Activated B cell treated with CpG ODN at 0.5 μM for 24 hours (primary cell): ENCODE results near the gene MAPK12. TPM values are rescaled to one million over a fixed set of nuclear protein-coding genes. Genes with fewer than 3 reads are reported as not detected.

Source experiments
- ATAC-seq: fragments of 200-7000 bp; cut with Tn5 transposase; one replicate; pipeline ENCODE4 v1.10.0; 2021; ENCODE audit warnings: low read depth, mild to moderate bottlenecking, moderate library complexity
- CTCF ChIA-PET: fragments of 350-600 bp; sonication (Branson Sonifier 250); formaldehyde crosslinking; loops from one replicate; lab custom pipeline; 2021; ENCODE audit warnings: antibody characterized with exemption; lab: Charles Lee
- POLR2A ChIA-PET: fragments of 350-600 bp; sonication (Branson Sonifier 250); formaldehyde crosslinking; loops from one replicate; lab custom pipeline; 2021; ENCODE audit warnings: antibody characterized with exemption; lab: Charles Lee
- DNase-seq: peaks from one replicate; pipeline ENCODE4 v3.0.0; 2022
- H3K27ac Mint-ChIP-seq: one replicate; pipeline ENCODE4 v1.8.0; 2020; ENCODE audit warnings: mixed read lengths
- H3K27me3 Mint-ChIP-seq: one replicate; pipeline ENCODE4 v1.8.0; 2021; ENCODE audit warnings: mixed read lengths
- H3K36me3 Mint-ChIP-seq: one replicate; pipeline ENCODE4 v1.8.0; 2021; ENCODE audit warnings: low read depth, mixed read lengths
- H3K4me1 Mint-ChIP-seq: one replicate; pipeline ENCODE4 v1.8.0; 2021; ENCODE audit warnings: mixed read lengths
- H3K4me3 Mint-ChIP-seq: one replicate; pipeline ENCODE4 v1.8.0; 2020; ENCODE audit warnings: mild to moderate bottlenecking, mixed read lengths
- H3K9me3 Mint-ChIP-seq: one replicate; pipeline ENCODE4 v1.8.0; 2020; ENCODE audit warnings: mixed read lengths
- intact Hi-C: fragments of 100-400 bp; cut with micrococcal nuclease; formaldehyde crosslinking; loops from one replicate; pipeline ENCODE4 v1.15.1; 2024
- total RNA-seq: library from RNA; stranded (reverse); gene quantifications from 2 replicates; pipeline ENCODE4 v1.2.3, GENCODE V29; 2022
- TF ChIP-seq, protein P1 (sequence below): fragments of 200-600 bp; IDR thresholded peaks from one replicate; pipeline ENCODE4 v1.8.0; 2022; ENCODE audit warnings: antibody characterized with exemption, mild to moderate bottlenecking

Gene MAPK12
- total RNA-seq, 1 donor from 2014 or later = 4.4 TPM

DNA sequence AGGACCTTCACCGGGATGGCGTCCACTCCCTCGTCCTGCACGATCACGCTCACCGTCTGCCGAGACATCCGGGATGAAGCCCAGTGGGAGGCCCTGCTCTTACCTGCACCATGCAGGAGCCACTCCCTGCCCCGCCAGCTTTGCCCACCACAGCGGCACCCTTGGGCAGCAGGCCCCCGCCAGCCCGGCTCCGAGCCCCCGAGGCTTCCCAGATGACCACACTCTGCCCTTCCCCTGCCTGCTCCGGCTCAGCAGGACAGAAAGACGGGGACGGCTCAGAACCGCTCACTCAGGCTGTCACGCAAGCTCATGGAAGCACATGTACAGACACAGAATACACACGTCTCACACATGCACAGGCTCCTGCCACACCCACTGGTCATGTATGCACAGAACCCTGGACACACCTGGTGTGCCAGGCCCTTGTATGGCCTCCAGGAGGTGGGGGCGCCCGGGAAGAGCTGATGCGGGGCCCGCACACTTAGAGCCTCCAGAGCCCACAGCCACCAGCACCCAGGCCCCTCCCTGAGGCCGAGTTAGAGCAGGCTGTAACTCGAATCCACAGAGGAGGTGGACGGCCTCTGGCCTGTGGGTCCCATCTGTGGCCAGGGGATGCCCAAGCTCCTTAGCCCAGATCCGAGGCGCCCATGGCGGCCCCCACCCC is 17.6 kb upstream of the MAPK12 start:
- CTCF ChIA-PET = no interaction called here
- peaks cover 2% of the 10 kb centered on the region for H3K4me1 Mint-ChIP-seq
- intact Hi-C loops = no loop called here

DNA sequence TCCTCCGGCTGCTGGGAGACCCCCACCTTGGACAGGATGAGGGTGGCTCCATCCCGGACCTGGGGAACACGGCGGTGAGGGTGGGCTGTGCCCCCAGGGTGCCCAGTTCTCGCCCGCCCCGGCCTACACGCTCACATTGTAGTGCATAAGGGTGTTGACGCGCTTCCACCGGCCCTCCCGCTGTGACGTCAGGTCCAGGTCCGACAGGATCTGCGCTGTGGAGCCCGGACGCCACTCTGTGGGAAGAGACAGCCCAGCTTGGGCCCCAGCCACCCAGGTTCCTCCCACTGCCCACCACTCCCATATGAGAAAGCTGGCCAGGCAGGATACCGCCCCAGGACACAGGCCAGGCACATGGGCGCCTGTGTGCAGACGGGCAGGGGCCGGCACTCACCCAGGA is 17.0 kb upstream of the MAPK12 start:
- H3K36me3 Mint-ChIP-seq = peaks cover 4% of the 10 kb centered on the region
- no peak overlapping the region for H3K27ac Mint-ChIP-seq
- no peak for ATAC-seq
- DNase-seq = no peak
- intact Hi-C loops = no loop called here
- peaks cover 6% of the 10 kb centered on the region for H3K4me1 Mint-ChIP-seq
- TF ChIP-seq, protein P1, sequence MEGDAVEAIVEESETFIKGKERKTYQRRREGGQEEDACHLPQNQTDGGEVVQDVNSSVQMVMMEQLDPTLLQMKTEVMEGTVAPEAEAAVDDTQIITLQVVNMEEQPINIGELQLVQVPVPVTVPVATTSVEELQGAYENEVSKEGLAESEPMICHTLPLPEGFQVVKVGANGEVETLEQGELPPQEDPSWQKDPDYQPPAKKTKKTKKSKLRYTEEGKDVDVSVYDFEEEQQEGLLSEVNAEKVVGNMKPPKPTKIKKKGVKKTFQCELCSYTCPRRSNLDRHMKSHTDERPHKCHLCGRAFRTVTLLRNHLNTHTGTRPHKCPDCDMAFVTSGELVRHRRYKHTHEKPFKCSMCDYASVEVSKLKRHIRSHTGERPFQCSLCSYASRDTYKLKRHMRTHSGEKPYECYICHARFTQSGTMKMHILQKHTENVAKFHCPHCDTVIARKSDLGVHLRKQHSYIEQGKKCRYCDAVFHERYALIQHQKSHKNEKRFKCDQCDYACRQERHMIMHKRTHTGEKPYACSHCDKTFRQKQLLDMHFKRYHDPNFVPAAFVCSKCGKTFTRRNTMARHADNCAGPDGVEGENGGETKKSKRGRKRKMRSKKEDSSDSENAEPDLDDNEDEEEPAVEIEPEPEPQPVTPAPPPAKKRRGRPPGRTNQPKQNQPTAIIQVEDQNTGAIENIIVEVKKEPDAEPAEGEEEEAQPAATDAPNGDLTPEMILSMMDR = no peak
- H3K27me3 Mint-ChIP-seq = no peaks in the 10 kb centered on the region
- POLR2A ChIA-PET = interaction anchor here (1.1 kb wide), 1 partner anchor 16 kb away, joined by 4 read pairs; no protein-coding TSS in a partner anchor
- CTCF ChIA-PET = no interaction called here
- no peaks in the 10 kb centered on the region for H3K9me3 Mint-ChIP-seq
- H3K4me3 Mint-ChIP-seq = no peak overlapping the region

More for the DNA sequence above, 17.6 kb upstream of the MAPK12 start:
- no peaks in the 10 kb centered on the region for H3K27me3 Mint-ChIP-seq
- no peaks in the 10 kb centered on the region for H3K9me3 Mint-ChIP-seq
- no peak for ATAC-seq
- no peak for DNase-seq
- TF ChIP-seq, protein P1 = no peak
- H3K27ac Mint-ChIP-seq = no peak overlapping the region
- POLR2A ChIA-PET = interaction anchor here (1.1 kb wide), 1 partner anchor 15 kb away, joined by 4 read pairs; no protein-coding TSS in a partner anchor
- peaks cover 4% of the 10 kb centered on the region for H3K36me3 Mint-ChIP-seq
- no peak overlapping the region for H3K4me3 Mint-ChIP-seq

DNA sequence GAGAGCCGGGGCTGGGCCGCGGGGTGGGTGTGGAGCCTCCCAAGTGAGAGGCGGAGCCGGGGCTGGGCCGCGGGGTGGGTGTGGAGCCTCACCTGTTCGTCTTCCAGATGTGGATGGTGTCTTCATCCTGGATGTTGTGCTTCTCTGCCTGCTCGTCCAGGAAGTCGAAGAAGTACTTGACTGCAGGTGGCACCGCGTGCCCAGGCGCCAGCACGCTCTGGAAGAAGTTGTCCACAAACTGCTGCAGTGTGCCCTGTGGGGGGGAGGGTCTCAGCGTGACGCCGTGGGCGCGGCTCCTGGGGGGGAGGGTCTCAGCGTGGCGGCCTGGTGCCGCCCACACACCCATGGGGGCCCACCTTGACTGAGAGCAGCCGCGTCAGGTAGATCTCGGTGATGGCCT is 16.3 kb upstream of the MAPK12 start:
- intact Hi-C loops = no loop called here

DNA sequence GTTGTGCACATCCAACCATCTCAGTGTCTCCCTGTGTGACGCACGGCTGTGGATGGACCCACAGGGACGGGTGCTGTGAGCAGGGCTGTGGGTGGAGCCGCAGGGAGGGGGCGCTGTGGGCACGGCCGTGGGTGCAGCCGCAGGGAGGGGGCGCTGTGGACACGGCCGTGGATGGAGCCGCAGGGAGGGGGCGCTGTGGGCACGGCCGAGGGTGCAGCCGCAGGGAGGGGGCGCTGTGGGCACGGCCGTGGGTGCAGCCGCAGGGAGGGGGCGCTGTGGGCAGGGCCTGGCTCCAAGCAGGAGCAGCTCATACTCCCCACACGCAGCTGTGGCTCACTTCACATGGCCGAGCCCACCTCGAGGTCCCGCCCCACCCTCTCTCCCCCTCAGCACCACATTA is 14.7 kb upstream of the MAPK12 start:
- H3K9me3 Mint-ChIP-seq = no peaks in the 10 kb centered on the region
- no peak overlapping the region for H3K4me3 Mint-ChIP-seq
- DNase-seq = no peak
- ChIA-PET POLR2A (interaction anchor here (0.6 to 1.7 kb wide), 9 partner anchors 9 to 250 kb away, joined by 3 to 10 read pairs (median 3); partner anchors contain the start of gene DENND6B), CTCF (interaction anchor here (0.5 to 2.2 kb wide), 16 partner anchors 14 to 345 kb away, joined by 3 to 28 read pairs (median 5); partner anchors contain the start of genes DENND6B, HDAC10 and SCO2)
- H3K4me1 Mint-ChIP-seq = peaks cover 10% of the 10 kb centered on the region
- TF ChIP-seq, protein P1 = no peak
- ATAC-seq = peak; percentile 78
- peaks cover 2% of the 10 kb centered on the region for H3K36me3 Mint-ChIP-seq
- intact Hi-C loops = loop anchor here (1.0 kb wide), 2 partner anchors 51 to 345 kb away; partner anchors contain the start of gene DENND6B
- no peak overlapping the region for H3K27ac Mint-ChIP-seq
- no peaks in the 10 kb centered on the region for H3K27me3 Mint-ChIP-seq

More for the DNA sequence above, 16.3 kb upstream of the MAPK12 start:
- ChIA-PET POLR2A (no interaction called here), CTCF (no interaction called here)
- no peak overlapping the region for H3K4me3 Mint-ChIP-seq
- H3K4me1 Mint-ChIP-seq = peaks cover 9% of the 10 kb centered on the region
- DNase-seq = no peak
- TF ChIP-seq, protein P1 = no peak
- H3K9me3 Mint-ChIP-seq = no peaks in the 10 kb centered on the region
- ATAC-seq = no peak
- H3K27me3 Mint-ChIP-seq = no peaks in the 10 kb centered on the region
- peaks cover 4% of the 10 kb centered on the region for H3K36me3 Mint-ChIP-seq
- no peak overlapping the region for H3K27ac Mint-ChIP-seq
